Epithelial cell of prostate (primary cell): ENCODE results near the gene SKI.

Source experiments
- DNase-seq: peaks from one replicate; pipeline ENCODE4 v3.0.0-alpha.2; 2011; ENCODE audit warnings: low read depth, low spot score
- H3K27ac ChIP-seq: fragments of 450-650 bp; 2 replicates; pipeline ENCODE4 v1.5.1; 2017; ENCODE audit warnings: mild to moderate bottlenecking

SKI gene

DNA sequence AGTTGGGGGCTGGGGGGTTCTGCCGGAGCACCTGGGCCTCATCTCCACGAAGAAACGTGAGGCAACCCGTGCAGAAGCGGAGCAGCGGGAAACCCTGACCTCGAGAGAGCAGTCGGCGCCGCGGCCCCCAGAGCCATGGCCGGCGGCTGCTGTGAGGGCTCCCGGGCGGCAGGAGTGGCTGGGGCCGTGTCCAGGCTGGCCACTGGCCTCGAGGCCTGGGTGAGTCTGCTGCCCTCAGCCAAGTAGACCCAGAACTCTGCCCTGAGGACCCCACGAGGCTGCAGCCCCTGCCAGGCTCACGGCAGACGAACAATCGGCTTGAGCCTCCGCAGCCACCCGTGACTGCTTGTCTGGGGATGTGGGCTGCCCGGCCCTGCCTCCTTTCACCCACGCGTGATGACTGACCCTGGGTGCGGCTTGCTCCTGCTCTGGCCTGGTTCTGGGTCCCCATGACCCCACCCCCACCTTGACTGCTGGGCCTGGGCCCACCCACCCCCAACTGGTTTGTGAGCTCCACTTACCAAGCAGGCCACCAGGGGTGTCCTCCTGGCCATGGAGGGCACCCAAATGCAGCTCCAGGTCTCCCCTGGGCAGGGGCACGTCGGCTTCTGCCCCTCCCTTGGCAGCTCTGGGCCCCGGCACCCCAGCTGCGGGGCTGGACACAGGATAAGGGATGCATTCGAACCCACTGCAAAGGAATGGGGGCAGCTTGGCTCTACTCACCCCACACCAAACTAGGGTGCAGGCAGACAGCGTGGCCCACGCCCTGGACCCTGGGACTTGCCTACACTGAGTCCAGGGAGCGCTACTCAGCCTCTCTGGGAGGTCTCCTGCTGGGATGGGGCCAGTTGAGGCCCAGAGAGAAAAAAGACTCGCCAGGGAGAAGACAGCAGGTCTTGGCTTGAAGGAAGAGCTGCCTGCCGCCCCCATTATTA, 129.1 kb downstream of the SKI start:
- no peak for DNase-seq
- H3K27ac ChIP-seq = no peak overlapping the region

- no peak for DNase-seq
- no peak overlapping the region for H3K27ac ChIP-seq
Measured at GRCh38 chr1:2358072-2358471, 130.0 kb downstream of the SKI start.

GRCh38 chr1:2358651-2359640, 130.8 kb downstream of the SKI start:
- DNase-seq = no peak
- H3K27ac ChIP-seq = no peak overlapping the region
